COLO668 (cell line): ENCODE data around the gene ASXL1.
"Not testable (repeated sequence)": the region's sequence is repeated elsewhere in the genome, so short reads cannot be mapped to it uniquely, and the experiment has no call there.

Experiments
- DNase-seq: peaks from one replicate; lab custom pipeline; 2025; ENCODE audit not compliant: unreplicated experiment; lab: John Stamatoyannopoulos, UW

The ASXL1 gene

GRCh38 chr20:32336918-32337347 lies 21.2 kb upstream of the ASXL1 start:
- DNase-seq, result no peak

GRCh38 chr20:32337937-32338661 lies 20.0 kb upstream of the ASXL1 start:
- DNase-seq, result no peak

- no peak for DNase-seq
Measured at GRCh38 chr20:32338665-32339064, 19.5 kb upstream of the ASXL1 start.

GRCh38 chr20:32339116-32339515 lies 19.0 kb upstream of the ASXL1 start:
- no peak for DNase-seq

- DNase-seq, result not testable (repeated sequence)
Measured at GRCh38 chr20:32341053-32341452, 17.1 kb upstream of the ASXL1 start.

- no peak for DNase-seq
Measured at GRCh38 chr20:32343439-32343838, 14.7 kb upstream of the ASXL1 start.

GRCh38 chr20:32344835-32345506 lies 13.2 kb upstream of the ASXL1 start:
- DNase-seq, result no peak

- no peak for DNase-seq
Measured at GRCh38 chr20:32348207-32348606, 9.9 kb upstream of the ASXL1 start.

GRCh38 chr20:32350421-32350820 lies 7.7 kb upstream of the ASXL1 start:
- DNase-seq, result no peak

- DNase-seq, result no peak
Measured at GRCh38 chr20:32352121-32352720, 5.9 kb upstream of the ASXL1 start.

- DNase-seq, result no peak
Measured at GRCh38 chr20:32353848-32354496, 4.2 kb upstream of the ASXL1 start.

GRCh38 chr20:32354592-32355416 lies 3.3 kb upstream of the ASXL1 start:
- DNase-seq, result no peak

GRCh38 chr20:32355417-32355841 lies 2.7 kb upstream of the ASXL1 start:
- DNase-seq, result no peak

GRCh38 chr20:32355907-32356621 lies 2.1 kb upstream of the ASXL1 start:
- DNase-seq, result not testable (repeated sequence)

GRCh38 chr20:32356622-32357374 lies 1.3 kb upstream of the ASXL1 start:
- peak; percentile 22 for DNase-seq

- DNase-seq, result peak; percentile 58
Measured at GRCh38 chr20:32357375-32357868, 709 bp upstream of the ASXL1 start.

- no peak for DNase-seq
Measured at GRCh38 chr20:32358632-32358882, 426 bp downstream of the ASXL1 start.

GRCh38 chr20:32358883-32359632 lies 927 bp downstream of the ASXL1 start:
- peak; percentile 78 for DNase-seq
